Ishikawa (cell line): ENCODE results near the gene NPY.
A peak's percentile ranks its signal among the peaks of the same experiment; 100 is the strongest.

Source experiments
- CEBPB ChIP-seq: IDR thresholded peaks from 2 replicates; pipeline ENCODE4 v1.6.1; 2012
- CREB1 ChIP-seq: IDR thresholded peaks from 2 replicates; pipeline ENCODE4 v1.6.1; 2012; ENCODE audit warnings: low read depth
- EGR1 ChIP-seq: IDR thresholded peaks from 2 replicates; pipeline ENCODE4 v1.6.1; 2012
- EP300 ChIP-seq: IDR thresholded peaks from 2 replicates; pipeline ENCODE4 v1.6.1; 2012; ENCODE audit warnings: borderline replicate concordance
- FOXM1 ChIP-seq: IDR thresholded peaks from 2 replicates; pipeline ENCODE4 v1.6.1; 2012; ENCODE audit warnings: low read depth, borderline replicate concordance
- MAX ChIP-seq: IDR thresholded peaks from 2 replicates; pipeline ENCODE4 v1.6.1; 2012
- NFIC ChIP-seq: IDR thresholded peaks from 2 replicates; pipeline ENCODE4 v1.6.1; 2012
- RAD21 ChIP-seq: IDR thresholded peaks from 2 replicates; pipeline ENCODE4 v1.6.1; 2012; ENCODE audit warnings: low read depth
- REST ChIP-seq: IDR thresholded peaks from 2 replicates; pipeline ENCODE4 v1.6.1; 2012; ENCODE audit warnings: low read depth, mild to moderate bottlenecking
- TAF1 ChIP-seq: IDR thresholded peaks from 2 replicates; pipeline ENCODE4 v1.6.1; 2012; ENCODE audit warnings: low read depth, mild to moderate bottlenecking
- TCF12 ChIP-seq: IDR thresholded peaks from 2 replicates; pipeline ENCODE4 v1.6.1; 2012; ENCODE audit warnings: low read depth
- TEAD4 ChIP-seq: IDR thresholded peaks from 2 replicates; pipeline ENCODE4 v1.6.1; 2012
- YY1 ChIP-seq: IDR thresholded peaks from 2 replicates; pipeline ENCODE4 v1.6.1; 2012; ENCODE audit warnings: low read depth
- ZBTB7A ChIP-seq: IDR thresholded peaks from 2 replicates; pipeline ENCODE4 v1.6.1; 2012; ENCODE audit warnings: low read depth
- TF ChIP-seq, protein P1 (sequence below): IDR thresholded peaks from 2 replicates; pipeline ENCODE4 v1.6.1; 2012

Gene NPY

GRCh38 chr7:24298696-24299095 is 14.7 kb downstream of the NPY start:
- TF ChIP-seq MAX (no peak), EP300 (no peak), ZBTB7A (no peak), NFIC (no peak), CREB1 (no peak), FOXM1 (no peak), RAD21 (no peak), YY1 (no peak), TAF1 (no peak), CEBPB (no peak), EGR1 (no peak), TCF12 (no peak), REST (no peak)
- TF ChIP-seq, protein P1, sequence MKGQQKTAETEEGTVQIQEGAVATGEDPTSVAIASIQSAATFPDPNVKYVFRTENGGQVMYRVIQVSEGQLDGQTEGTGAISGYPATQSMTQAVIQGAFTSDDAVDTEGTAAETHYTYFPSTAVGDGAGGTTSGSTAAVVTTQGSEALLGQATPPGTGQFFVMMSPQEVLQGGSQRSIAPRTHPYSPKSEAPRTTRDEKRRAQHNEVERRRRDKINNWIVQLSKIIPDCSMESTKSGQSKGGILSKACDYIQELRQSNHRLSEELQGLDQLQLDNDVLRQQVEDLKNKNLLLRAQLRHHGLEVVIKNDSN: no peak

DNA sequence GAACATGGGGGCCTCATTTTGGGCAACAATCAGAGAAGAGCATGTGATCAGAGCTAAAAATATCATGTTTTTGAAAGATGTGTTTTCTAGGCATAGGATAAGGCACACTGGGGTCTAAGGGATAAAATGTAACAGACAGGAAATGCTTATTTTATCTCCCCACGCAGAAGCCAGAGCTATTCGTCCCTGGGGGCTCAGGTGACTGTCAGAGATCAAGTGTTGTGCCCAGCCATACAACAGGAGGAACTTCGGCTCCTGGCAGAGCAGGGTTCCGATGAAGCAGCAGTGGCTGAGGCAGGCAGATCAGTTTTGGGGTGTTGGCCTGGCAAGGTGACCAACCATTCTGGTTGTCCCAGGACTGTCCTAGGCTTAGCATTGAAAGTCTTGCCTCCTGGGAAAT is 15.2 kb downstream of the NPY start:
- no peak for TF ChIP-seq MAX
- TF ChIP-seq CREB1: no peak
- TF ChIP-seq NFIC: no peak
- no peak for TF ChIP-seq TAF1
- no peak for TF ChIP-seq TCF12
- no peak for TF ChIP-seq TEAD4
- no peak for TF ChIP-seq EGR1
- TF ChIP-seq, protein P1: no peak

- TF ChIP-seq, protein P1: no peak
- TF ChIP-seq TCF12 (no peak), CREB1 (no peak), TAF1 (no peak), TEAD4 (no peak), FOXM1 (no peak), EGR1 (no peak), CEBPB (no peak), RAD21 (no peak), NFIC (no peak), REST (no peak), YY1 (no peak), EP300 (no peak), ZBTB7A (no peak), MAX (no peak)
Measured at GRCh38 chr7:24301703-24302102, 17.7 kb downstream of the NPY start.

- TF ChIP-seq MAX: 0 out of 2 replicates have a peak, but pooled peaks have one; percentile 27
- TF ChIP-seq CREB1: no peak
Measured at GRCh38 chr7:24304494-24305095, 20.6 kb downstream of the NPY start.

- TF ChIP-seq TCF12: no peak
- TF ChIP-seq CEBPB: no peak
- TF ChIP-seq, protein P1: no peak
Measured at GRCh38 chr7:24307326-24307725, 23.3 kb downstream of the NPY start.
